Coronary artery (tissue), 2 donors: ENCODE data around the gene GRIP2.

Experiments used
- DNase-seq: peaks from one replicate; pipeline ENCODE4 v3.0.0-alpha.2; 2017; ENCODE audit warnings: low spot score
- H3K27ac ChIP-seq, 2 donors: fragments of 200-600 bp; sonication (generic); one replicate each; pipeline ENCODE4 v1.5.1; 2016 to 2019
- H3K4me3 ChIP-seq: fragments of 200-600 bp; sonication (generic); 2 replicates; pipeline ENCODE4 v1.5.1; 2016; ENCODE audit warnings: mild to moderate bottlenecking, moderate library complexity
- TF ChIP-seq, protein P1 (sequence below): fragments of 200-600 bp; sonication (generic); IDR thresholded peaks from one replicate; pipeline ENCODE4 v1.5.1; 2019; ENCODE audit warnings: antibody characterized with exemption

The GRIP2 gene

DNA sequence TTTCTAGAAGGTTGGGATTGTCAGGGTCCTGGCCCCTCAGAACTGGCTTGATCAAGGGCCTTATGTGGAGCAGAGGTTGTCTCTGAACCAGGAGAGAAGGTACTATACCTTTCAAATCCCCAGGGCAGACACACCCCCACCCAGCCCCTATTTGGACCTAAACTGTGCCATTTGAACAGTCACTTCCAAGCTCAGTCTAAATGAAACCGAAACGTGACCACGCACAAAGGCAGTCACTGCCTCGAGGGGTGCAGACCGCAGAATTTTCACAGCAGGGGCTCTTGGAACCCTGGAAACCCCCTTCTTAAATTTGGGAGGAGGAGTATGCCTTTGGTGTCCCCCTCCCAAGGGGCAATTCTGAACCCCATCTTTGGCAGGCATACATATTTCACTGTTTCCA lies 53.7 kb downstream of the GRIP2 start:
- DNase-seq = no peak
- TF ChIP-seq, protein P1, sequence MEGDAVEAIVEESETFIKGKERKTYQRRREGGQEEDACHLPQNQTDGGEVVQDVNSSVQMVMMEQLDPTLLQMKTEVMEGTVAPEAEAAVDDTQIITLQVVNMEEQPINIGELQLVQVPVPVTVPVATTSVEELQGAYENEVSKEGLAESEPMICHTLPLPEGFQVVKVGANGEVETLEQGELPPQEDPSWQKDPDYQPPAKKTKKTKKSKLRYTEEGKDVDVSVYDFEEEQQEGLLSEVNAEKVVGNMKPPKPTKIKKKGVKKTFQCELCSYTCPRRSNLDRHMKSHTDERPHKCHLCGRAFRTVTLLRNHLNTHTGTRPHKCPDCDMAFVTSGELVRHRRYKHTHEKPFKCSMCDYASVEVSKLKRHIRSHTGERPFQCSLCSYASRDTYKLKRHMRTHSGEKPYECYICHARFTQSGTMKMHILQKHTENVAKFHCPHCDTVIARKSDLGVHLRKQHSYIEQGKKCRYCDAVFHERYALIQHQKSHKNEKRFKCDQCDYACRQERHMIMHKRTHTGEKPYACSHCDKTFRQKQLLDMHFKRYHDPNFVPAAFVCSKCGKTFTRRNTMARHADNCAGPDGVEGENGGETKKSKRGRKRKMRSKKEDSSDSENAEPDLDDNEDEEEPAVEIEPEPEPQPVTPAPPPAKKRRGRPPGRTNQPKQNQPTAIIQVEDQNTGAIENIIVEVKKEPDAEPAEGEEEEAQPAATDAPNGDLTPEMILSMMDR = no peak
- H3K4me3 ChIP-seq = no peak overlapping the region
- no peak overlapping the region for H3K27ac ChIP-seq

DNA sequence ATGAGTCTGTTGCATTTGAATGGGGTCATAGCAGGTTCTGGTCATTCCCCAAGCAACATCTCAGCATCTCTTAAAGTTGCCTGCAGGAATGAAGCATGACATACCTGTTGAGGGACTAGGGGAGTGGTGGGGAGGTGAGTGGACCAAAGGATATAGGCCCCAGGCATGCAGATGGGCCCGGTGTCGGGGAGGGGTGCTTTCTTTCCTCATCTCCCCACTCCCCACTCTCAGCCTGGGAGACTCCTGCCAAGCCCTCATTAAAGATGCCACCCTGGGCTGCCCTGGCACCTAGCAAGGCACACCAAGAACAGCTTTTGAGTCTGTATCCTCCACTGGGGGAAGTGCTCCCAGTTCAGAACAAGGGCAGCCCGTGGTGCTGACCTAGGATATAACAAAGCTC lies 54.2 kb downstream of the GRIP2 start:
- Histone ChIP-seq H3K27ac (no peak overlapping the region), H3K4me3 (no peak overlapping the region)
- TF ChIP-seq, protein P1 = no peak
- DNase-seq = no peak

DNA sequence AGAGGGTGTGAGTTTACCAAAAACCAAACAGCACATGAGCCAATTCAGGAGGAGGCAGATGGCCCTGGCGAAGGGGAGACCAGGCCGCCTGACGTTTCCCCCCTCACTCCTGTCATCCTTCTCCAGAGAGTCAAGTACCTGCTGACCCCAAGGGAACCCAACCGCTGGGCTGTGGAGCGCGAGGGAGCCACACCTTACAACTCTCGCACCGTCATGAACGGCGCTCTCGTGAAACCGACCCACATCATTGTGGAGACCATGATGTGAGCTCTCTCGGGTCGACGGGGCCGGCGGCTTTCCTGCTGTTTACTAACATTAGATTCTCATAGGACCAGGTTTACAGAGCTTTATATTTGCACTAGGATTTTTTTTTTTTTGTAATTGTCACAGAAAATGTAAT lies 55.4 kb downstream of the GRIP2 start:
- no peak for DNase-seq
- TF ChIP-seq, protein P1 = no peak
- H3K27ac ChIP-seq = no peak overlapping the region

DNA sequence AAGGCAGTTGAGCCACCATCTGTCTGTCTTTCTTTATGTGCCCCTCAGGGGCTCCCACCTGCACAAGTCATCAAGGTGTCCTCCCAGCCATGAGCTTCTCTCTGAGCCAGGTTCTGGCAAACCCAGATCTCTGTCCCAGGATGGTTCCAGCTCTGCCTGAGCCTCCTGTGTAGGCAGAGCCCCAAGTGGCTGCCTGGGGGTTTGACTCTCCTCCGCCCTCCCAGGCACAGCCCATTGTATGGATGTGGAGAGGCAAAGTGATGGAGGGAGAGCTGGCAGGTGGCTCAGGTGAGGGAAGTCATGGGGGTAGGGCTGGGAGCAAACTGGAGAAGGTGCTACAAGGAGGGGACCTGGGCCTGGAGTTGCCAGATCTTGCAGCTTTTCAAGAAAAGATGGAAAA lies 56.9 kb downstream of the GRIP2 start:
- no peak for DNase-seq
- Histone ChIP-seq H3K27ac (no peak overlapping the region), H3K4me3 (no peak overlapping the region)
- TF ChIP-seq, protein P1 = no peak

More for the DNA sequence above, 55.4 kb downstream of the GRIP2 start:
- H3K4me3 ChIP-seq = no peak overlapping the region

DNA sequence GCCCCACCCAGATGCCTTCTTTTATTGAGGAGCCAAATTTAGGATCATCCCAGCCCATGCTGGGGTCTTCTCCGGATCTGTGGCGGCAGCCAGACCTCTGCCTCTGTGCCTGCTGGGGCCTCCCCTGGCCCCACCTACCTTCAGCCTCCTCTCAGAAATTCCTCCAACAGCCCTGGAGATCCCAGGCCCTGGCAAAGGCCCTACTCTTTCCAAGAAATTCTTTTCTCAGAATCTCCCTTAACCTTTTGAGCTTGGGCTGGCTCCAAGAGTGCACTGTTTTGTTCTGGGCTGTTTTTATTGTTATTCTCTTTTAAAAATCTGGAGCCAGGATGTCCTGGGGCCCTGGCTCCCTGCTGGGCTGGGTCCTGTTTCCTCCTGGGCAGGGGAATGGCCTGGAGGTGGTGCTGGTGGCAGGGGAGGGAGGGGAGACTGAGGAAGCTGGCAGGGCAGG lies 57.8 kb downstream of the GRIP2 start:
- H3K27ac ChIP-seq = no peak overlapping the region
- DNase-seq = no peak
- H3K4me3 ChIP-seq = no peak overlapping the region
- TF ChIP-seq, protein P1 = no peak

DNA sequence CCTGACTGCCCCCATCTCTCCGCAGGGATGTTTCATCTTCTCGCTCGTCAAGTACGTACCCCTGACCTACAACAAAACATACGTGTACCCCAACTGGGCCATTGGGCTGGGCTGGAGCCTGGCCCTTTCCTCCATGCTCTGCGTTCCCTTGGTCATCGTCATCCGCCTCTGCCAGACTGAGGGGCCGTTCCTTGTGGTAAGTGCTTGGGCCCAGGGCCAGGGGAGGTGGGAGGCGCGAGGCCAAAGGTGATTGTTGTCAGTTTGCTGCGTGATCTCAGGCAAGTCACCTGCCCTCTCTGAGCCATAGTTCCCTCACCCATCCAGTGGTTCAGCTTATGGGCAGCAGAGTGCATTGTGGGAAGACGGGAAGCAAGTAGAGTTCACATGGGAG lies 58.5 kb downstream of the GRIP2 start:
- Histone ChIP-seq H3K4me3 (no peak overlapping the region), H3K27ac (no peak overlapping the region)
- TF ChIP-seq, protein P1 = no peak
- DNase-seq = no peak

DNA sequence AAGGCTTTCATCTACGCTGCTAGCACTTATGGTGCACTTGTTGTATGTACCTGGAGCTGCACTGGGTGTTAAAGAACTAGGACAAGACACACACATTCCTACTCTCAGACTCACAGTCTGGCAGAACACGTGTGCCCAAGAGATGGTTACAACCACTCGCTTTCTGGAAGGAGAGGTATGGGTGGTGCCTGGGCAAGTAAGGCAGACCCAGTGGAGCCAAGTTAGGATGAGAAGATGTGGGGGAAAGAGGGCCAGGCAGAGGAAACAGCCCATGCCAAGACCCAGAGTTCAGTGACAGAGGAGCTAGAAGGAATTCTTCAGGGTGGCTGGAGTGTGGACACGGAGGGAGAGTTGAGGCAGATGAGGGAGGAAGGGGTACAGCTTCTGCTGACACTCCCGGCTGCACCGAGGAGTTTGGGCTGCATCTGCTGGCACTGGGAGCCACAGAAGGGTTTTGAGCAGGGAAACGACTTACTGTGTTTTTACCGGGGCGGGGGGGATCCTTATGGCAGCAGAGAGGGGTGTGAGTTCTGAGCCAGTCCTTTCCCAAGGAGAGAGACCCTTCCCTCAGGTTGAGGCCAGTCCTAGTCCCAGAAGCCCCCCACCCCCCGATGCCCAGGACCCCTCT lies 59.0 kb downstream of the GRIP2 start:
- TF ChIP-seq, protein P1 = no peak
- Histone ChIP-seq H3K4me3 (no peak overlapping the region), H3K27ac (no peak overlapping the region)
- DNase-seq = no peak
